Daoy (cell line): ENCODE measurements around the gene PIGT. TPM values are rescaled to one million over a fixed set of nuclear protein-coding genes. Genes with fewer than 3 reads are reported as not detected.
"Not testable (repeated sequence)": the region's sequence is repeated elsewhere in the genome, so short reads cannot be mapped to it uniquely, and the experiment has no call there.

Experiments used
- DNase-seq: peaks from one replicate; pipeline ENCODE4 v3.0.0-alpha.2; 2015; ENCODE audit warnings: low read depth
- total RNA-seq: library from RNA; depleted of rRNA; stranded (reverse); fragments of >200 nt; shearing (Covaris generic); gene quantifications from 2 replicates; pipeline ENCODE4 v1.2.3, GENCODE V29; 2014; rRNA removed

PIGT gene
- total RNA-seq, 1 experiment from 2014 or later = 51.3 TPM

DNA sequence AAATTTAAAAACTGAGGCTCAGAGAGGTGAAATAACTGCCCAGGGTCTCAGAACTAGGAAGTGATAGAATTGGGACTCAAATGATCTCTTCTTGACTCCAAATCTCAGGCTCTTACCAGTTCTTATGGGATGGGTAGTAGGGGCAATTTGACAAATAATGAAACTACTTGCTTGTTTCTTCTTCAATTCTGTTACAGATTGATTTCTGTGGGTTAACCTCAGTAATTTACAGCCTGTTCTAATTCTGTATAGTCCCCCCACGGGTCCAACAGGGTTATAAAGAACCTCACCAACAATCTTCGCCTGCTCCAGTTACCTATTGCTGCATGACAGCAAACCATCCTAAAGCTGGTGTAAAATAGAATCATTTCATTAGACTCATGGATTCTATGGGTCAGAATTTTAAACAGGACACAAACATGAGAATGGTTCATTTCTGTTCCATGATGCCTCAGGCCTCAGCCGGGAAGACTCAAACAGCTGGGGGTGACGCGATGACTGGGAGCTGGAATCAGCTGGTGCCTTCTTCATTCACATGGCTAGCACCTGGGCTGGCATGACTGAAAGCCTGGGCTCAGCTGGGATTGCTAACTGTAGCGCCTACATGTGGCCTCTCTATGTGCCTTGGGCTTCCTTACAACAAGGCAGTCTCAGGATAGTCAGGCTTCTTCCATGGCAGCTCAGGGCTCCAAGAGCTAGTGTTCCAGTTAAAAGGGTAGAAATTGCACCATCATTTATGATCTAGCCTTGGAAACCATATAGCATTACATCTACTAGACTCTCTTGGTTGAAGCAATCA is 47.0 kb downstream of the PIGT start:
- DNase-seq = no peak

DNA sequence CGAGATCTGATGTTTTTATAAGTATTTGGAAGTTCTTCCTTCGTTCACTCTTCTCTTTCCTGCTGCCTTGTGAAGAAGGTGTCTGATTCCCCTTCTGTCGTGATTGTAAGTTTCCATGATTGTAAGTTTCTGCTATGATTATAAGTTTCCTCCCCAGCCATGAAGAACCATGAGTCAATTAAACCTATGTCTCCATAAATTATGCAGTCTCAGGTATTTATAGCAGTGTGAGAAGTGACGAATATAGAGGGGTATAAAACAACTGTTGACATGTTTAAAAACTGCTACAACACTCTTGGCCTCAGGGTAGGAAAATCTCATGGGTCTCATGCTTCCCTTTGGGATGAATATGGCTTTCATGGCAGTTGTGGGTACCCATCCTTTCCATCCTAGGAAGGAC is 47.8 kb downstream of the PIGT start:
- DNase-seq = no peak

GRCh38 chr20:45465491-45466266 is 49.7 kb downstream of the PIGT start:
- DNase-seq = no peak

DNA sequence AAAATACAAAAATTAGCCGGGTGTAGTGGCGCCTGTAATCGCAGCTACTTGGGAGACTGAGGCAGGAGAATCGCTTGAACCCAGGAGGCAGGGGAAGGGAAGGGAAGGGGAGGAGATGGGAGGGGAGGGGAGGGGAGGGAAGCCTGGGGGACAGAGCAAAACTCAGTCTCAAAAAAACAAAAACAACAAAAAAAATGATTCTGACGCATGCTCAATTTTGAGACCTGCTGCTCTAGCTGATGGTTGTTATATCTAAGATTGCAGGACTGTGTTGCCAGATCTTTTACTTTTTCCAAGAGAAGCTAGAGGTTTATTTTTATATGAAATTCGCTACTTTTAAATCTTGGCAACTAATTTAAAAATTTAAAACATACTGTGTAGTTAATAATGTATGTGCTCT is 51.2 kb downstream of the PIGT start:
- no peak for DNase-seq

GRCh38 chr20:45467861-45468260 is 51.9 kb downstream of the PIGT start:
- no peak for DNase-seq

GRCh38 chr20:45469336-45470261 is 53.7 kb downstream of the PIGT start, which contains the start of gene WFDC2:
WFDC2 (plus strand) TSS chr20:45469753; CDS start chr20:45469782, 29 bp downstream.
- DNase-seq = no peak

GRCh38 chr20:45470262-45470931 is 54.5 kb downstream of the PIGT start:
- DNase-seq = peak; percentile 52

- DNase-seq = peak; percentile 15
Measured at GRCh38 chr20:45470937-45471336, 55.0 kb downstream of the PIGT start.

DNA sequence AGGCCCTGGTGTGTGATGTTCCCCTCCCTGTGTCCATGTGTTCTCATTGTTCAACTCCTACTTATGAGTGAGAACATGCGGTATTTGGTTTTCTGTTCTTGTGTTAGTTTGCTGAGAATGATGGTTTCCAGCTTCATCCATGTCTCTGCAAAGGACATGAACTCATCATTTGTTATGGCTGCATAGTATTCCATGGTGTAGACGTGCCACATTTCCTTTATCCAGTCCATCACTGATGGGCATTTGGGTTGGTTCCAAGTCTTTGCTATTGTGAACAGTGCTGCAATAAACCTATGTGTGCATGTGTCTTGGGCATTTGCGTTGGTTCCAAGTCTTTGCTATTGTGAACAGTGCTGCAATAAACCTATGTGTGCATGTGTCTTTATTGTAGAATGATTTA is 56.3 kb downstream of the PIGT start:
- not testable (repeated sequence) for DNase-seq

Other genes starting within 250 kb of the PIGT start
- not detected in 2 replicates for gene PI3, start 241.2 kb upstream of the PIGT start, total RNA-seq
- gene SEMG1, start 209.1 kb upstream of the PIGT start, total RNA-seq = not detected in 2 replicates
- not detected in 2 replicates for gene SEMG2, start 194.8 kb upstream of the PIGT start, total RNA-seq
- gene SLPI, start 161.6 kb upstream of the PIGT start, total RNA-seq = not detected in 2 replicates
- gene RBPJL, start 109.3 kb upstream of the PIGT start, total RNA-seq = not detected in 2 replicates
- gene MATN4, start 107.8 kb upstream of the PIGT start, total RNA-seq = not detected in 2 replicates
- 136 and 143 TPM in 2 replicates for gene SDC4, start 67.7 kb upstream of the PIGT start, total RNA-seq
- gene SYS1, start 53.0 kb upstream of the PIGT start, total RNA-seq = 12.5 and 13.3 TPM in 2 replicates
- gene TP53TG5, start 37.8 kb upstream of the PIGT start, total RNA-seq = not detected in 2 replicates
- 5.8 and 7.3 TPM in 2 replicates for gene DBNDD2, start 7.9 kb upstream of the PIGT start, total RNA-seq
- not detected in 2 replicates for gene WFDC2, start 53.6 kb downstream of the PIGT start, total RNA-seq
- not detected in 2 replicates for gene SPINT3, start 99.5 kb downstream of the PIGT start, total RNA-seq
- gene WFDC6, start 123.3 kb downstream of the PIGT start, total RNA-seq = not detected in 2 replicates
- gene EPPIN, start 131.3 kb downstream of the PIGT start, total RNA-seq = not detected in 2 replicates
- gene WFDC8, start 163.1 kb downstream of the PIGT start, total RNA-seq = not detected in 2 replicates
- gene WFDC10A, start 213.6 kb downstream of the PIGT start, total RNA-seq = not detected in 2 replicates
- not detected in 2 replicates for gene WFDC9, start 215.1 kb downstream of the PIGT start, total RNA-seq